Breast epithelium (tissue), 4 donors: ENCODE measurements around the gene CD2. TPM values are rescaled to one million over a fixed set of nuclear protein-coding genes. Genes with fewer than 3 reads are reported as not detected.

Experiments
- DNase-seq, 2 donors: peaks; one replicate each; pipeline ENCODE4 v3.0.0-alpha.2; 2019; ENCODE audit warnings: low spot score in 2 of 2
- H3K27ac ChIP-seq, 2 donors: fragments of 200-600 bp; sonication (generic) in 1 of 2; one replicate each; pipeline ENCODE4 v1.5.1; 2016 to 2019; ENCODE audit warnings: mild to moderate bottlenecking in 1 of 2
- H3K27me3 ChIP-seq, 2 donors: fragments of 200-600 bp; sonication (generic) in 1 of 2; one replicate each; pipeline versions ENCODE4 v1.5.1 to v1.6.0; 2017 to 2019; ENCODE audit warnings: control low read depth in 1 of 2, mild to moderate bottlenecking in 1 of 2
- H3K36me3 ChIP-seq: fragments of 200-600 bp; one replicate; pipeline ENCODE4 v1.5.1; 2019
- H3K4me1 ChIP-seq, 2 donors: fragments of 200-600 bp; sonication (generic); one replicate each; pipeline ENCODE4 v1.5.1; 2016 to 2019; ENCODE audit warnings: control low read depth in 1 of 2
- H3K4me3 ChIP-seq, 3 donors: fragments of 200-600 bp; sonication (generic); 1 replicate in 2 of 3; 2 replicates in 1 of 3; pipeline ENCODE4 v1.5.1; 2016 to 2019; ENCODE audit warnings: mild to moderate bottlenecking in 3 of 3, moderate library complexity in 2 of 3
- H3K9me3 ChIP-seq, 2 donors: fragments of 200-600 bp; sonication (generic) in 1 of 2; one replicate each; pipeline ENCODE4 v1.5.1; 2016 to 2019; ENCODE audit warnings: control low read depth in 1 of 2
- CTCF ChIP-seq, 3 donors: fragments of 450-650 bp; IDR thresholded peaks; one replicate each; pipeline ENCODE4 v1.5.1; 2016 to 2017; ENCODE audit warnings: antibody characterized with exemption in 3 of 3, mild to moderate bottlenecking in 3 of 3, moderate library complexity in 3 of 3
- POLR2A ChIP-seq: fragments of 450-650 bp; IDR thresholded peaks from one replicate; pipeline ENCODE4 v1.6.1; 2016; ENCODE audit warnings: antibody characterized with exemption, mild to moderate bottlenecking, moderate library complexity
- POLR2AphosphoS5 ChIP-seq, 3 donors: sonication (generic); formaldehyde crosslinking; IDR thresholded peaks; one replicate each; pipeline ENCODE4 v1.6.1; 2017; ENCODE audit warnings: antibody characterized with exemption in 3 of 3
- intact Hi-C: fragments of 100-400 bp; cut with DNase I; formaldehyde crosslinking; loops from one replicate; pipeline ENCODE4 v1.15.1; 2023; ENCODE audit warnings: low total_unique reads
- total RNA-seq, 3 donors: library from RNA; depleted of rRNA; stranded (reverse); fragments of >200 nt; gene quantifications; one replicate each; pipeline ENCODE4 v1.1.0, GENCODE V29; 2016

Gene CD2
- total RNA-seq, 3 donors from 2014 or later: 1.4 to 3.9 (median 3.5) TPM

DNA sequence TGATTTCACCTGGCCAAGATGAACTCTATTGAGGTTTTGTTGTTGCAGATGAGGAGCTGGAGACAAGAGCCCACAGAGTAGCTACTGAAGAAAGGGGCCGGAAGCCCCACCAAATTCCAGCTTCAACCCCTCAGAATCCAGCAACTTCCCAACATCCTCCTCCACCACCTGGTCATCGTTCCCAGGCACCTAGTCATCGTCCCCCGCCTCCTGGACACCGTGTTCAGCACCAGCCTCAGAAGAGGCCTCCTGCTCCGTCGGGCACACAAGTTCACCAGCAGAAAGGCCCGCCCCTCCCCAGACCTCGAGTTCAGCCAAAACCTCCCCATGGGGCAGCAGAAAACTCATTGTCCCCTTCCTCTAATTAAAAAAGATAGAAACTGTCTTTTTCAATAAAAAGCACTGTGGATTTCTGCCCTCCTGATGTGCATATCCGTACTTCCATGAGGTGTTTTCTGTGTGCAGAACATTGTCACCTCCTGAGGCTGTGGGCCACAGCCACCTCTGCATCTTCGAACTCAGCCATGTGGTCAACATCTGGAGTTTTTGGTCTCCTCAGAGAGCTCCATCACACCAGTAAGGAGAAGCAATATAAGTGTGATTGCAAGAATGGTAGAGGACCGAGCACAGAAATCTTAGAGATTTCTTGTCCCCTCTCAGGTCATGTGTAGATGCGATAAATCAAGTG is 14.3 kb downstream of the CD2 start:
- Histone ChIP-seq H3K27ac (no peak overlapping the region), H3K9me3 (no peaks in the 10 kb centered on the region), H3K4me1 (no peaks in the 10 kb centered on the region), H3K36me3 (no peaks in the 10 kb centered on the region), H3K4me3 (no peak overlapping the region), H3K27me3 (no peaks in the 10 kb centered on the region)
- TF ChIP-seq POLR2A (no peak), POLR2AphosphoS5 (IDR thresholded peaks at IDR 0.05) (no peak), CTCF (IDR thresholded peaks at IDR 0.05) (no peak)
- intact Hi-C loops: no loop called here
- DNase-seq: no peak

GRCh38 chr1:116769104-116769452 is 14.8 kb downstream of the CD2 start:
- no peak overlapping the region for H3K4me3 ChIP-seq
- no peak for DNase-seq
- H3K27ac ChIP-seq: no peak overlapping the region
- no peak for TF ChIP-seq POLR2AphosphoS5 (IDR thresholded peaks at IDR 0.05)
- TF ChIP-seq CTCF (IDR thresholded peaks at IDR 0.05): no peak
- no peak for TF ChIP-seq POLR2A
- intact Hi-C loops: no loop called here
- H3K27me3 ChIP-seq: no peaks in the 10 kb centered on the region
- no peaks in the 10 kb centered on the region for H3K4me1 ChIP-seq
- no peaks in the 10 kb centered on the region for H3K9me3 ChIP-seq
- no peaks in the 10 kb centered on the region for H3K36me3 ChIP-seq

DNA sequence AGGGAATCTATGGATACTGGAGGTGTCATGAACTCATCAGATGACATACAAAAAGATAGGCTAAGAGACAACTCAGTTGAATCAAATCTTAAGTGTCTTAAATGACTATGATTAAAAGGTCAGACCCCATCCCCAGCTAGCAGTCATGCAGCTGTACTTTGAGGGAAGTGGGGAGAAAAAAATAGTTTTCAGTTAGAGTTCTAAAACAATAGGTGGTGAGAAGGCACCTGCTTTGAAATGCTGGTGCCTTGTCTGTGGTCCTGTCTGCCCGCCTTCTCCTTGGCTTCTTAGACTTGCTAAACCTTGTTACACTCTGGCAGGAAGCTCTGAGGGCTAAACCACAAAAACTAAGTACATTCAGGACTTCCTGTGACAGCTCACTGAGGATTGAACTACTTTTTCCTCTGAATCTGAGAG is 15.3 kb downstream of the CD2 start:
- Histone ChIP-seq H3K27me3 (no peaks in the 10 kb centered on the region), H3K27ac (no peak overlapping the region), H3K9me3 (no peaks in the 10 kb centered on the region), H3K4me1 (no peaks in the 10 kb centered on the region), H3K36me3 (no peaks in the 10 kb centered on the region), H3K4me3 (no peak overlapping the region)
- DNase-seq: no peak
- intact Hi-C loops: no loop called here
- TF ChIP-seq POLR2A (no peak), POLR2AphosphoS5 (IDR thresholded peaks at IDR 0.05) (no peak), CTCF (IDR thresholded peaks at IDR 0.05) (no peak)

- Histone ChIP-seq H3K27ac (no peak overlapping the region), H3K4me1 (no peaks in the 10 kb centered on the region), H3K36me3 (no peaks in the 10 kb centered on the region), H3K27me3 (no peaks in the 10 kb centered on the region), H3K4me3 (no peak overlapping the region), H3K9me3 (no peaks in the 10 kb centered on the region)
- no peak for TF ChIP-seq POLR2AphosphoS5 (IDR thresholded peaks at IDR 0.05)
- no peak for TF ChIP-seq POLR2A
- no peak for TF ChIP-seq CTCF (IDR thresholded peaks at IDR 0.05)
- intact Hi-C loops: no loop called here
- DNase-seq: no peak
Measured at GRCh38 chr1:116769994-116770393, 15.8 kb downstream of the CD2 start.

DNA sequence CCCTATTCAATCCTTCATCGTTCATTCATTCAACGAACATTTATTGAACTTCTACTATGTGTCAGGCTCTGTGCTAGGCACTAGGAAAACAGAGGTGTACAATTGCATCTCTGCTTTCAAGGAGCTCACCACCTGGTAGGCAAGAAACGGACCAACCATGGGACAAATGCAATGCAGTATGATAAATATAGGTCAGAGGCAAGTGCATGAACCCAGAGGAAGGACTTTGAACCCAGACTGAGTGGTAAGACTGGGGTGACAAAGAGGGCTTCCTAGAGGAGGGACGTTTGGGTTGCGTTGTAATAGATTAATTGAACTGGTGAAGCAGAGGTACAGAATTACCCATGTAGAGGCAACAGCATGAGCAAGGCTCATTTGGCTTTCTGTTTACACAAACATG is 16.4 kb downstream of the CD2 start:
- Histone ChIP-seq H3K36me3 (no peaks in the 10 kb centered on the region), H3K27ac (no peak overlapping the region), H3K4me3 (no peak overlapping the region), H3K27me3 (no peaks in the 10 kb centered on the region), H3K9me3 (no peaks in the 10 kb centered on the region), H3K4me1 (no peaks in the 10 kb centered on the region)
- TF ChIP-seq POLR2A (no peak), POLR2AphosphoS5 (IDR thresholded peaks at IDR 0.05) (no peak), CTCF (IDR thresholded peaks at IDR 0.05) (no peak)
- intact Hi-C loops: no loop called here
- no peak for DNase-seq
